Measurements from ENCODE around the gene CRY2.
"Not testable (repeated sequence)": the region's sequence is repeated elsewhere in the genome, so short reads cannot be mapped to it uniquely, and the experiment has no call there.

Gene CRY2

GRCh38 chr11:45811571-45812290, 35.5 kb upstream of the CRY2 start:
- no peak for DNase-seq (ENCODE audit: low read depth)

DNA sequence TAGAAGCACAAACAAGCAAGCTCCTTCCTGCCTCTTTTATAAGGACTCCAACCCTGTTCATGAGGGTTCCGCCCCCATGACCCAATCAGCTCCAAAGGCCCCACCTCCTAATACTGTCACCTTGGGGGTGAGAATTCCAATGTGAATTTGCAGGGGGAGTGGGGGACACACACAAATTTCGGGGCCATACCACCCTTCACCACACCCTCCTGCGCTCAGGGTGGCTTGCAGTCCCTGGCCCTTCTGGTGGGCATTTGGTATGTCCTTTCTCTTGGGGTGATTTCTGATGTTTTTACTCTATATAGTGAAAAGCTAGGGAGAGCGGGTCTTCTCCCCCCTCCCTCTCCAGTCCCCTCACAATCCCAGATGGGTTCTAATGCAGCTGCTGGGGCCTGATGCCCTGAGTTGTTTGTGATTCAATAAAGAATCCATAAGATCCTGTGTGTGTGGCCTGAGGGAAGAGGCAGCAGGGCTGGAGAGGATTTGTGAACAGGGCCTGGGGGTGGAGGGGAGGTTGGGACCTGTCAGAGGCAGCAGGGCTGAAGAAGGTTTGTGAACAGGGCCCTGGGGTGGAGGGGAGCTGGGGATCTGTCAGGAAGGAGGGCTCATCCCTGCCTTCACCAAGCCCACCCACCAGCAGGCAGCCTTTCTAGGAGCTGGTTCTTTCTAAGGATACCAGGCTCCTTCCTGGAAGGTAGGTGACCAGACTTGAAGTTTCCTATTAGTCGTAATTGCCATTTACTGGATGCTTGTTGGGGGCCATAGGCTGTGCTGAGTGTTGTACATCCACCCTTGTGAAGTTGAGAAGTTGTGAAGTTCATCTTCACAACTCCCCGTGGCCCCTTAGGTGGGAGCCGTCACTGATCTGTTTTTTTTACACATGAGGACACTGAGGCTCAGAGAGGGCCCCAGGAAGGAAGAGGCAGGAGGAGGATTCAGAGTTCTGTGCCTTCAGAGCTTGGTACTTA, 34.4 kb upstream of the CRY2 start:
- DNase-seq (ENCODE audit: low read depth): no peak

- no peak for DNase-seq (ENCODE audit: low read depth)
Measured at GRCh38 chr11:45815747-45816146, 31.5 kb upstream of the CRY2 start.

DNA sequence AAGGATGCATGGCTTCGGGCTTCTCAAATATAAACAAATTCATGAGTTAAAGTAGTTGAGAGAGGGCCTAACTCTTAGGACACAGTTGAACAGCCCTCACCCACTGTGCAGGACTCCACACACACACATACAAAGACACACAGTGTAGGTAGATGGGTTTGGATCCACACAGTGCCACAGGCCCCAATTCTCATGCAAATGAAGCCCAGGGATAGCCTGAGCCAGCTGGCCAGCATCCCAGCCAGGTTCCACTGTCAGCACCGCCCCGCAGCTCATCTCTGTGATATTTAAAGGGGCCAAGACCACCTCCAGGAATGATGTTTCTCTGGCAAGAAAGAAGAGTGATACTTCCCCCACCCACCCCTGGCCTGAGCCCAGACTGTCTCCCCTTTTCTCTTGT, 30.7 kb upstream of the CRY2 start:
- DNase-seq (ENCODE audit: low read depth): no peak

GRCh38 chr11:45817191-45817590, 30.1 kb upstream of the CRY2 start:
- DNase-seq (ENCODE audit: low read depth): no peak

- DNase-seq (ENCODE audit: low read depth): no peak
Measured at GRCh38 chr11:45818961-45819605, 28.2 kb upstream of the CRY2 start.

GRCh38 chr11:45820211-45820857, 26.9 kb upstream of the CRY2 start:
- no peak for DNase-seq (ENCODE audit: low read depth)

DNA sequence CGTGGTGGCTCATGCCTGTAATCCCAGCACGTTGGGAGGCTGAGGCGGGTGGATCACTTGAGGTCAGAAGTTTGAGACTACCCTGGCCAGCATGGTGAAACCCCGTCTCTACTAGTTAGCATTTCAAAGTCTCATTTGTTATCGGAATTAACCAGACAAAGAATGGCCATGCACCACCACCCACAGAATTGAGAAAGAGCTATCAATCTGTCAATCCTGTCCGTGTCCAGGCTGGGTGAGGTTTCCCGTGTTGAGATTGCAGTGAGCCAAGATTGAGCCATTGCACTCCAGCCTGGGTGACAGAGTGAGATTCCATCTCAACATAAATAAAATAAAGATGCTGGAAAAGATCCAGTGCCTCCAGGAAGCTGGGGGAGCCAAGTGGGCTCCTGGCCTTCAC, 20.8 kb upstream of the CRY2 start:
- DNase-seq (ENCODE audit: low read depth): not testable (repeated sequence)

GRCh38 chr11:45827123-45827522, 20.2 kb upstream of the CRY2 start:
- no peak for DNase-seq (ENCODE audit: low read depth)

- no peak for DNase-seq (ENCODE audit: low read depth)
Measured at GRCh38 chr11:45828996-45829395, 18.3 kb upstream of the CRY2 start.

GRCh38 chr11:45830596-45830995, 16.7 kb upstream of the CRY2 start:
- no peak for DNase-seq (ENCODE audit: low read depth)

- DNase-seq (ENCODE audit: low read depth): no peak
Measured at GRCh38 chr11:45832811-45833441, 14.3 kb upstream of the CRY2 start.

- no peak for DNase-seq (ENCODE audit: low read depth)
Measured at GRCh38 chr11:45833761-45834160, 13.5 kb upstream of the CRY2 start.

DNA sequence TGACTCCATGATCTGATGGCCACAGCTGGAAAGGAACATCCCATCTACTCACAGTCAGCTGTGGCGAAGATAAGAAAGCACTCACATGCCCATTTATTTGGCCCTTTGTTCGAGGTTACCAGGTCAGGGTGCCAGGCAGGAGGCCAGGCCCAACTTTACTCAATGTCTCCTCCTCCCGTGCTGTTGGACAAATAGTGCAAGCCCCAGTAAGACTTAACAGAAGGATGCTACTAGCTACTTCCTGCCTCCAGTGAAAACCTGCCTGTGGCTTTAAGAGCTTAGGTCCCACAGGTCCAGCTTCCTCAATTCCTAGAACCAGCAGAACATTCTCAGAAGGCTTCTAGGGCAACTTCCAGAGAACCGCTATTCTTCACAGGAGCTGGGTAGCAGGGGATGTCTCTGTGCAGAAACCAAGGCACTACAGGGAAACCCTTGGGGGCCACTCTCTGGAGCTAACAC, 12.9 kb upstream of the CRY2 start:
- no peak for DNase-seq (ENCODE audit: low read depth)

GRCh38 chr11:45839204-45839603, 8.1 kb upstream of the CRY2 start:
- DNase-seq (ENCODE audit: low read depth): no peak

DNA sequence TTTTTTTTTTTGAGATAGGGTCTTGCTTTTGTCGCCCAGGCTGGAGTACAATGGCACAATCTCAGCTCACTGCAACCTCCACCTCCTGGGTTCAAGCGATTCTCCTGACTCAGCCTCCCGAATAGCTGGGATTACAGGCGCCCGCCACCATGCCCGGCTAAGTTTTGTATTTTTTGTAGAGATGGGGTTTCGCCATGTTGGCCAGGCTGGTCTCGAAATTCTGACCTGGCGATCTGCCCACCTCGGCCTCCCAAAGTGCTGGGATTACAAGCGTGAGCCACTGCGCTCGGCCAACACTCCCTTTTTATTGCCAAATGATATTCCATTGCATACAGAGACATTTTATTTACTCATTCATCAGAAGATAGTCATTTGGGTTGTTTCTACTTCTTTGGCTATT, 7.0 kb upstream of the CRY2 start:
- DNase-seq (ENCODE audit: low read depth): not testable (repeated sequence)

GRCh38 chr11:45843158-45843924, 3.9 kb upstream of the CRY2 start:
- DNase-seq (ENCODE audit: low read depth): peak; percentile 50

GRCh38 chr11:45844822-45845578, 2.3 kb upstream of the CRY2 start:
- no peak for DNase-seq (ENCODE audit: low read depth)

DNA sequence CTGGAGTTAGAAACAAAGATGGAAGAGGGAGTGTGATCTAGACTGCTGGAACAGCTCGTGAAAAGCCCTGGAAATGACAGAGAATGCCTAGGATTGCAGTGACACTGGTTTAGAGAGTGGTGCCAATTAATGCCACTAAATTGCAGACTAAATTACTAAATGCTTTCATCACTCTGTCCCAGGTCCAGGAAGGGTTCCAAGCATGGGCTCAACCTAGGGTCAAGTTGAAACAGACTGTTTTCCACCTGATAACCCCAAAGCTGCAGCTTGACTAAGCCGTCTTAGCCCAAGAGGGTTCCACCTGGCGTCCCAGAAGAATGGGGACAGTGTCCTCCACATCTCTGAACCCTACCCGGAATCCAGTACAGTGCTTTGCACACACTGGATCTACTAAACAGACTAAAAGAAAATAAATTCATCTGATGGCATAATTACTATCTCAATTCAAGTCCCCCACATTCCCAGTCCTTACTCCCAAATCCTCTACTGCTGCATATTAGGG, 1.1 kb upstream of the CRY2 start:
- no peak for DNase-seq (ENCODE audit: low read depth)

DNA sequence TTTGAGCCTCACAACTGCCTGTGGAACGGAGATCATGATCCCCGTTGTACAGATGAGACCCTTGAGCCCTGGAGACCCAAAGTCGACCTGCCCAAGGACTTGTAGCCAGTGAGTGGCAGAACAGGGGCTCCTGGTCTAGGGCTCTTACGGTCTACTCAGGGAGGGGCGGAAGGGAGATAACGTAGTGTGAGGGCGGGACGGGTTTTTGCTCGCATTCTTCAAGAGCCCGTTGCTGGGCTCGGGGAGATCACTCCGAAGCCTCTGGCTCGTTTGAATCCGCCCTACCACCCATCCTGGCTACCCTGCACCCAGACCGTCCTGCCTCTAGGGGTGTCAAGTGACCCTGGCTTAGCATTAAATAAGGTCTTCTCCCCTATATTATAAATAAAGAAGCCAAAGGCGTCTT, 639 bp downstream of the CRY2 start:
- peak; percentile 15 for DNase-seq (ENCODE audit: low read depth)

Measured in HS-27A (cell line).